Stimulated activated memory B cell treated with anti-CD40 and anti-IgM and Interleukin-4, amounts not matched to agents 10 μg/mL and 1 μg/mL and 100 μg/mL, for 72 hours (primary cell): ENCODE data around the gene BLTP3A.
A peak's percentile ranks its signal among the peaks of the same experiment; 100 is the strongest.
"Not testable (repeated sequence)": the region's sequence is repeated elsewhere in the genome, so short reads cannot be mapped to it uniquely, and the experiment has no call there.

Experiments
- ATAC-seq: fragments of 150-1000 bp; cut with Tn5 transposase; 2 replicates; pipeline ENCODE4 v1.10.0; 2021
- H3K27ac Mint-ChIP-seq: one replicate; pipeline ENCODE4 v1.8.0; 2022; ENCODE audit warnings: mild to moderate bottlenecking, mixed read lengths
- H3K27me3 Mint-ChIP-seq: one replicate; pipeline ENCODE4 v1.8.0; 2022; ENCODE audit warnings: mixed read lengths
- H3K36me3 Mint-ChIP-seq: one replicate; pipeline ENCODE4 v1.8.0; 2022; ENCODE audit warnings: mixed read lengths
- H3K4me1 Mint-ChIP-seq: one replicate; pipeline ENCODE4 v1.8.0; 2022; ENCODE audit warnings: mixed read lengths
- H3K4me3 Mint-ChIP-seq: one replicate; pipeline ENCODE4 v1.8.0; 2022; ENCODE audit warnings: mild to moderate bottlenecking, moderate library complexity, mixed read lengths
- H3K9me3 Mint-ChIP-seq: one replicate; pipeline ENCODE4 v1.8.0; 2022; ENCODE audit warnings: mixed read lengths

BLTP3A gene

GRCh38 chr6:34809419-34809818 lies 17.5 kb downstream of the BLTP3A start:
- H3K4me3 Mint-ChIP-seq, H3K27me3 Mint-ChIP-seq, H3K27ac Mint-ChIP-seq, H3K36me3 Mint-ChIP-seq, ATAC-seq, H3K9me3 Mint-ChIP-seq: not testable (repeated sequence)
- H3K4me1 Mint-ChIP-seq = peaks cover 18% of the 10 kb centered on the region

GRCh38 chr6:34810017-34810882 lies 18.4 kb downstream of the BLTP3A start:
- Mint-ChIP-seq H3K27ac (no peak overlapping the region), H3K27me3 (no peaks in the 10 kb centered on the region), H3K36me3 (no peaks in the 10 kb centered on the region), H3K4me1 (peaks cover 15% of the 10 kb centered on the region), H3K9me3 (no peaks in the 10 kb centered on the region), H3K4me3 (no peak overlapping the region)
- no peak for ATAC-seq

GRCh38 chr6:34810936-34811632 lies 19.2 kb downstream of the BLTP3A start:
- no peaks in the 10 kb centered on the region for H3K9me3 Mint-ChIP-seq
- H3K27me3 Mint-ChIP-seq = no peaks in the 10 kb centered on the region

GRCh38 chr6:34813028-34813713 lies 21.3 kb downstream of the BLTP3A start:
- H3K9me3 Mint-ChIP-seq = no peaks in the 10 kb centered on the region
- no peak for ATAC-seq
- H3K4me3 Mint-ChIP-seq = no peak overlapping the region
- no peaks in the 10 kb centered on the region for H3K27me3 Mint-ChIP-seq
- no peaks in the 10 kb centered on the region for H3K36me3 Mint-ChIP-seq
- peaks cover 18% of the 10 kb centered on the region for H3K4me1 Mint-ChIP-seq
- no peak overlapping the region for H3K27ac Mint-ChIP-seq

More at GRCh38 chr6:34810936-34811632, 19.2 kb downstream of the BLTP3A start:
- Mint-ChIP-seq H3K27ac (peak overlapping the region; percentile 40), H3K36me3 (no peaks in the 10 kb centered on the region), H3K4me3 (no peak overlapping the region), H3K4me1 (peaks cover 17% of the 10 kb centered on the region)
- peak; percentile 93 for ATAC-seq

GRCh38 chr6:34816635-34817301 lies 24.9 kb downstream of the BLTP3A start:
- H3K36me3 Mint-ChIP-seq = no peaks in the 10 kb centered on the region
- no peak for ATAC-seq
- no peaks in the 10 kb centered on the region for H3K27me3 Mint-ChIP-seq

GRCh38 chr6:34817446-34817845 lies 25.6 kb downstream of the BLTP3A start:
- ATAC-seq = no peak
- Mint-ChIP-seq H3K9me3 (no peaks in the 10 kb centered on the region), H3K4me3 (no peak overlapping the region), H3K27ac (peak overlapping the region; percentile 42), H3K4me1 (peaks cover 27% of the 10 kb centered on the region), H3K36me3 (peaks cover 4% of the 10 kb centered on the region), H3K27me3 (no peaks in the 10 kb centered on the region)

More at GRCh38 chr6:34816635-34817301, 24.9 kb downstream of the BLTP3A start:
- H3K4me3 Mint-ChIP-seq = no peak overlapping the region
- no peaks in the 10 kb centered on the region for H3K9me3 Mint-ChIP-seq
- peak overlapping the region; percentile 42 for H3K27ac Mint-ChIP-seq
- H3K4me1 Mint-ChIP-seq = peaks cover 27% of the 10 kb centered on the region

- not testable (repeated sequence) for H3K9me3 Mint-ChIP-seq, H3K27me3 Mint-ChIP-seq, ATAC-seq, H3K4me3 Mint-ChIP-seq, H3K27ac Mint-ChIP-seq
- H3K4me1 Mint-ChIP-seq = peaks cover 27% of the 10 kb centered on the region
- peaks cover 20% of the 10 kb centered on the region for H3K36me3 Mint-ChIP-seq
Measured at GRCh38 chr6:34818872-34819570, 27.1 kb downstream of the BLTP3A start.

GRCh38 chr6:34819571-34820480 lies 27.9 kb downstream of the BLTP3A start:
- peaks cover 21% of the 10 kb centered on the region for H3K36me3 Mint-ChIP-seq
- H3K9me3 Mint-ChIP-seq = no peaks in the 10 kb centered on the region
- H3K27me3 Mint-ChIP-seq = no peaks in the 10 kb centered on the region
- H3K27ac Mint-ChIP-seq = no peak overlapping the region
- no peak overlapping the region for H3K4me3 Mint-ChIP-seq
- H3K4me1 Mint-ChIP-seq = peaks cover 27% of the 10 kb centered on the region
- ATAC-seq = no peak

- H3K4me1 Mint-ChIP-seq = no peaks in the 10 kb centered on the region
- H3K36me3 Mint-ChIP-seq = peaks cover 38% of the 10 kb centered on the region
- H3K9me3 Mint-ChIP-seq = no peaks in the 10 kb centered on the region
- no peaks in the 10 kb centered on the region for H3K27me3 Mint-ChIP-seq
- H3K4me3 Mint-ChIP-seq = no peak overlapping the region
- ATAC-seq = no peak
- no peak overlapping the region for H3K27ac Mint-ChIP-seq
Measured at GRCh38 chr6:34829137-34829536, 37.3 kb downstream of the BLTP3A start.

- ATAC-seq = no peak
- no peaks in the 10 kb centered on the region for H3K4me1 Mint-ChIP-seq
- H3K36me3 Mint-ChIP-seq = peaks cover 49% of the 10 kb centered on the region
- no peak overlapping the region for H3K27ac Mint-ChIP-seq
- no peak overlapping the region for H3K4me3 Mint-ChIP-seq
- H3K9me3 Mint-ChIP-seq = no peaks in the 10 kb centered on the region
- H3K27me3 Mint-ChIP-seq = no peaks in the 10 kb centered on the region
Measured at GRCh38 chr6:34832942-34833341, 41.1 kb downstream of the BLTP3A start.

- Mint-ChIP-seq H3K9me3 (no peaks in the 10 kb centered on the region), H3K4me3 (no peak overlapping the region), H3K27ac (no peak overlapping the region), H3K36me3 (peaks cover 61% of the 10 kb centered on the region), H3K27me3 (no peaks in the 10 kb centered on the region), H3K4me1 (no peaks in the 10 kb centered on the region)
- ATAC-seq = no peak
Measured at GRCh38 chr6:34834789-34835518, 43.1 kb downstream of the BLTP3A start.

GRCh38 chr6:34836008-34836407 lies 44.1 kb downstream of the BLTP3A start:
- Mint-ChIP-seq H3K27ac (no peak overlapping the region), H3K36me3 (peaks cover 61% of the 10 kb centered on the region), H3K4me3 (no peak overlapping the region), H3K4me1 (no peaks in the 10 kb centered on the region), H3K9me3 (no peaks in the 10 kb centered on the region), H3K27me3 (no peaks in the 10 kb centered on the region)
- ATAC-seq = no peak

- H3K27me3 Mint-ChIP-seq = no peaks in the 10 kb centered on the region
- H3K4me3 Mint-ChIP-seq = no peak overlapping the region
- H3K4me1 Mint-ChIP-seq = no peaks in the 10 kb centered on the region
- H3K27ac Mint-ChIP-seq = no peak overlapping the region
- no peaks in the 10 kb centered on the region for H3K9me3 Mint-ChIP-seq
- peaks cover 61% of the 10 kb centered on the region for H3K36me3 Mint-ChIP-seq
- no peak for ATAC-seq
Measured at GRCh38 chr6:34836451-34836850, 44.6 kb downstream of the BLTP3A start.
